Stimulated activated effector memory CD8-positive, alpha-beta T cell treated with anti-CD3 and anti-CD28 coated beads, Interleukin-12 subunit alpha, Interleukin-12 subunit beta, amount 100 ng/mL, for 72 hours (primary cell): ENCODE results near the gene SRRM3.
"Not testable (repeated sequence)": the region's sequence is repeated elsewhere in the genome, so short reads cannot be mapped to it uniquely, and the experiment has no call there.

Experiments used
- ATAC-seq: fragments of 150-1000 bp; cut with Tn5 transposase; 2 replicates; pipeline ENCODE4 v1.10.0; 2021
- DNase-seq, 2 donors: peaks; one replicate each; pipeline ENCODE4 v3.0.0; 2021 to 2022; ENCODE audit warnings: low spot score in 2 of 2
- H3K27ac Mint-ChIP-seq: one replicate; pipeline ENCODE4 v1.8.0; 2022; ENCODE audit warnings: mild to moderate bottlenecking, mixed read lengths
- H3K36me3 Mint-ChIP-seq: one replicate; pipeline ENCODE4 v1.8.0; 2022; ENCODE audit warnings: mild to moderate bottlenecking, mixed read lengths
- H3K4me1 Mint-ChIP-seq: one replicate; pipeline ENCODE4 v1.8.0; 2022; ENCODE audit warnings: mixed read lengths
- H3K4me3 Mint-ChIP-seq: one replicate; pipeline ENCODE4 v1.8.0; 2022; ENCODE audit warnings: mild to moderate bottlenecking, mixed read lengths
- H3K9me3 Mint-ChIP-seq: one replicate; pipeline ENCODE4 v1.8.0; 2022; ENCODE audit warnings: mixed read lengths

Gene SRRM3, protein sequence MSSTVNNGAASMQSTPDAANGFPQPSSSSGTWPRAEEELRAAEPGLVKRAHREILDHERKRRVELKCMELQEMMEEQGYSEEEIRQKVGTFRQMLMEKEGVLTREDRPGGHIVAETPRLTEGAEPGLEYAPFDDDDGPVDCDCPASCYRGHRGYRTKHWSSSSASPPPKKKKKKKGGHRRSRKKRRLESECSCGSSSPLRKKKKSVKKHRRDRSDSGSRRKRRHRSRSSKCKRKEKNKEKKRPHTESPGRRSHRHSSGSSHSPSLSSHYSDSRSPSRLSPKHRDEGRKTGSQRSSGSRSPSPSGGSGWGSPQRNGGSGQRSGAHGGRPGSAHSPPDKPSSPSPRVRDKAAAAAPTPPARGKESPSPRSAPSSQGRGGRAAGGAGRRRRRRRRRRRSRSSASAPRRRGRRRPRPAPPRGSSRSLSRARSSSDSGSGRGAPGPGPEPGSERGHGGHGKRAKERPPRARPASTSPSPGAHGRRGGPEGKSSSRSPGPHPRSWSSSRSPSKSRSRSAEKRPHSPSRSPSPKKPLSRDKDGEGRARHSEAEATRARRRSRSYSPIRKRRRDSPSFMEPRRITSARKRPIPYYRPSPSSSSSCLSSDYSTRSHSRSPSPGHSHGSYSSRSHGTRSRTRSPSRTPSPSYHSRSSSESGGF

DNA sequence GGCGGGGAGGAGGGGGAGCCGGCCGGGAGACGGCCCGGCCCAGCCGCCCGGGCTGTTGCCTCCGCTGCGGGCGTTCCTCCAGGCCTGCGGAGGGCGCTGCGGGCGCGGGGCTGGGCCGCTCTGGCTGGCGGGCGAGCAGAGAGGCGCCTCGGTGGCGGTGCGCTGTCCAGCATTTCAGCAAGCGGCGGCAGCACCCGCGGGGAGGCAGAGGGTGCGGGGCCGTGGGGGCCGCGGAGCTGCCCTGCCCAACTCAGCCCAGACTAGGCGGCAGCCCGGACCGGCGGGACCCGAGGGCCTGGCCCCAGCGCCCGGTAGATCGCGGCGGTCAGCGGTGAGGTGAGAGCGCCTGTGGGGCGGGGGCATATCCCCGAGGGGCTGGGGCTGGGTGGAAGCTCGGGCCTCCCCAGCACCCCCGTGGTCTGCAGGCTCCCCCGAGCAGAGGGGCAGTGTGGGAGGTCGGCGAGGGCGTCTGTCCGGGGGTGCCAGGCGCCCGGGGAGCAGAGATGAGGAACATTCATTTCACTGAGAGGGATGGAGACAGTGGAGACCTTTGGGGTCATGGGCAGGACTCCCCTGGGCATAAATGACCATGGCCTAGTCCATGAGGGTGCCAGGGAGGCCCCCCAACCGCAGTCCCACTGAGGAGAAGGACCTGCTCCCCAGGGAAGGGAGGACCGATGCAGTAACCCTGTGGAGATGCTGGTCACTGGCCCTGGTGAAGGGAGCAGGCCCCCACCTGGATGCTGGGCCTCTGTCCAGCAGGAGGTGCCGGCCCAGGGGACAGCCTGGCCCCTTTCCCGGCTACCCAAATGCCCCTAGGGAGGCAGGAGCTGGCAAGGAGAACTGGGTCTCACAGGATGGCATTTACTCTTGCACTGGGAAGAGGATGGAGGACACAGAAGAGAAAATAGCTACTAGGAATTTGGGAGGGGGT lies at the start of gene SRRM3:
Gene SRRM3 (plus strand): TSS at position 165 of the 934 bp plus-strand sequence. CDS start 33,171 bp downstream, outside the sequence.
- Mint-ChIP-seq H3K4me3 (no peak within 1 kb of the TSS), H3K27ac (no peak within 1 kb of the TSS), H3K9me3 (no peaks in the 10 kb centered on the region), H3K36me3 (no peaks in the 10 kb centered on the region), H3K4me1 (no peaks in the 10 kb centered on the region)
- ATAC-seq (peak; percentile 87), DNase-seq (peak; percentile 91 to 94)

DNA sequence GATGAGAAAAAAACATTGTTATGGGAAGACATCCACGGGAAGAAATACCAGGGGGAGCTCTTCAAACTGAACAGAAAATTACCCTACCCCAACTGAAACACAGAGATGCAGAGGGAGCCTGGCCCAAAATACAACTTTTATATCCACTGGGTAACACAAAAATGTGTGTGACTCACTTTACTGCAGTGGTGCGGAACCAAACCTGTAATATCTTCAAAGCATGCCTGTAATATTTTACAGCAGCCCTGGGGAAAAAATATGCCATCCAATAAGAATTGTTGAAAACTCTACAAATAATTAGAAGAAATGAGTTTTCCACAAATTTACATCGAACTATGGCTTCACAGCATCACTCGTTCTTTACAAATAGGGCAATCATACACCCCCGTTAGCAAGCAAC lies 49.8 kb upstream of the SRRM3 start:
- no peaks in the 10 kb centered on the region for H3K9me3 Mint-ChIP-seq
- no peak for ATAC-seq
- no peak for DNase-seq
- peaks cover 7% of the 10 kb centered on the region for H3K4me1 Mint-ChIP-seq
- H3K36me3 Mint-ChIP-seq: no peaks in the 10 kb centered on the region
- H3K4me3 Mint-ChIP-seq: no peak overlapping the region
- H3K27ac Mint-ChIP-seq: no peak overlapping the region

DNA sequence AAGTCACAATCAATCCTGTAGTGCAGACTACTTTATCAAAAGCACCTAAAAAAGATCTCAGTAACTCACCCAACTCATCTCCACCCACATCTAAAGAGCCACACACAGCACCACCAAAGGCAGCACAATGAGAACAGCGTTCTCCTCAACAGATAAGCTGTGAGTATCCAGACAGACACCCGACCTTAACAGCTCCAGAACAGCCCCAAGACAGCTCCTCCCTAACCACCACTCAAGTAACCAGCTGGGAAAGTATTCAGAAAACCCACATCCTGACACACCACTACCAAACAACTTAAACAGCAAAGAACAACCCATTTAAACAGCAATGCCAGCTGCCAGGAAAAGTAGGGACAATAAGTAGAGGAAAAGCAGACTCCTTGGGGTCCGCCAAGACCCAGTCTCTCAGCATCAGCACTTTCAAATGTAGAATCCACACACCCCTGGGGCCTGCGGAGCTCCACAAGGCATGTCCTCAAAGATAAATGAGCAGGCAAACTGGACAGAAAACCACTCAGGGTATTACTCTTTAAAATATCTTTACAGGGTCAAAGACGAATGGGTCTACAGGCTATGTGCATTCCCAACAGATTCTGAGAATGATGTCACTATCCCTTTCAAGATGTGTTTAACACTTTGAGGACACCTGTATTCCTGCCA lies 48.0 kb upstream of the SRRM3 start:
- not testable (repeated sequence) for ATAC-seq, H3K9me3 Mint-ChIP-seq, DNase-seq, H3K4me3 Mint-ChIP-seq, H3K27ac Mint-ChIP-seq, H3K36me3 Mint-ChIP-seq, H3K4me1 Mint-ChIP-seq

DNA sequence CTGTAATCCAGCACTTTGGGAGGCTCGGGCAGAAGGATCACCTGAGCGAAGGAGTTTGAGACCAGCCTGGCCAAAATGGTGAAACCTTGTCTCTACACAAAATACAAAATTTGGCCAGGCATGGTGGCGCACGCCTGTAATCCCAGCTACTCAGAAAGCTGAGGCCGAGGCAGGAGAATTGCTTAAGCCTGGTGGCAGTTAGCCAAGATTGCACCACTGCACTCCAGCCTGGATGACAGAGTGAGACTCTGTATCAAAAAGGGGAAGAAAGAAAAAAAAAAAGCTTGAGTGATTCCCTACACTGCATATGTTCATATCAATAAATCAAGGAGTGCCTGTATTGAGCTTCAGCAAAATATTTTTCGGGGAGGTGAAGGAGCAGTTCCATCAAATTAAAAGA lies 45.8 kb upstream of the SRRM3 start:
- ATAC-seq (no peak), DNase-seq (no peak)
- H3K4me1 Mint-ChIP-seq: peaks cover 7% of the 10 kb centered on the region
- H3K27ac Mint-ChIP-seq: no peak overlapping the region
- H3K36me3 Mint-ChIP-seq: no peaks in the 10 kb centered on the region
- H3K9me3 Mint-ChIP-seq: no peaks in the 10 kb centered on the region
- H3K4me3 Mint-ChIP-seq: no peak overlapping the region

DNA sequence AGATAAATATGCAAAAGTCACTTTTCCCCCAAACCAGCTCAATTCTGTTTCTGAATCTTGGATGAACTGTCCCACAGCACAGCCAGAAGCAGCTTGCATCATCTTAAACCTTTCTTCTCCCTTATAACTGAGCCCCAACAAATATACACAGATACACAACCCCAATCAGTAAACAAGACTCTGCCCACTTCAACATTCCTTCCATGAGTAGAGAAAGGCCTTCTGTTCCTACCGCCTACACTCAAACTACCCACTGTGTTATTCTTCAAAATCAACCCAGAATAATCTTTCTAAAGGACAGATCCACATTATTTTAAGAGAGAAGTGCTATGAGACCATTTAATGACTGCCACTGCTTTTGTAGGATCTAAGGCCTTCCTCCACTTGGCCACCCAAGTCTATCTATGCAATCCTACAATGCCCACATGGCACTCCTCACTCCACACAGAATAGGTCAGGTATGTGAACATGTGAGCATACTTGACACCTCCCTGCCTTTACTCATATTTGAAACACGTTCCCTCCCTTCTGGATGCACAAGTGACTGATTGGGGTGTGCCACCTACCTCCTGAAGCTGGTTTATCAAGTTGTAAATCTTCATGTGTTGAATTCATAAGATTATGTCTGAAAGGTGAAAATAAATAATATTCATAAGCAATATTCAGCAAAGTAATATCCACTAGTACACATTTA lies 44.6 kb upstream of the SRRM3 start:
- not testable (repeated sequence) for ATAC-seq, DNase-seq, H3K36me3 Mint-ChIP-seq, H3K4me1 Mint-ChIP-seq, H3K9me3 Mint-ChIP-seq, H3K4me3 Mint-ChIP-seq, H3K27ac Mint-ChIP-seq

DNA sequence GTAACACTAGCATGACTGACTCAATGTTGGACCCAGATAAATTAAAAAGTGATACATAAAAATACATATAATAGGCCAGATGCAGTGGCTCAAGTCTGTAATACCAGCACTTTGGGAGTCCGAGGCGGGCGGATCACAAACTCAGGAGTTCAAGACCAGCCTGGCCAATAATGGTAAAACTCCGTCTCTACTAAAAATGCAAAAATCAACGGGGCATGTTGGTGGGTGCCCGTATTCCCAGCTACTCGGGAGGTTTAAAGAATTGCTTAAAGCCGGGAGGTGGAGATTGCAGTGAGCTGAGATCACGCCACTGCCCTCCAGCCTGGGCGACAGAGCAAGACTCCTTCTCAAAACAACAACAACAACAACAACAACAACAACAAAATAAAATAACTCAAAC lies 43.3 kb upstream of the SRRM3 start:
- not testable (repeated sequence) for H3K9me3 Mint-ChIP-seq, ATAC-seq, H3K4me1 Mint-ChIP-seq, H3K4me3 Mint-ChIP-seq, H3K27ac Mint-ChIP-seq, H3K36me3 Mint-ChIP-seq, DNase-seq

DNA sequence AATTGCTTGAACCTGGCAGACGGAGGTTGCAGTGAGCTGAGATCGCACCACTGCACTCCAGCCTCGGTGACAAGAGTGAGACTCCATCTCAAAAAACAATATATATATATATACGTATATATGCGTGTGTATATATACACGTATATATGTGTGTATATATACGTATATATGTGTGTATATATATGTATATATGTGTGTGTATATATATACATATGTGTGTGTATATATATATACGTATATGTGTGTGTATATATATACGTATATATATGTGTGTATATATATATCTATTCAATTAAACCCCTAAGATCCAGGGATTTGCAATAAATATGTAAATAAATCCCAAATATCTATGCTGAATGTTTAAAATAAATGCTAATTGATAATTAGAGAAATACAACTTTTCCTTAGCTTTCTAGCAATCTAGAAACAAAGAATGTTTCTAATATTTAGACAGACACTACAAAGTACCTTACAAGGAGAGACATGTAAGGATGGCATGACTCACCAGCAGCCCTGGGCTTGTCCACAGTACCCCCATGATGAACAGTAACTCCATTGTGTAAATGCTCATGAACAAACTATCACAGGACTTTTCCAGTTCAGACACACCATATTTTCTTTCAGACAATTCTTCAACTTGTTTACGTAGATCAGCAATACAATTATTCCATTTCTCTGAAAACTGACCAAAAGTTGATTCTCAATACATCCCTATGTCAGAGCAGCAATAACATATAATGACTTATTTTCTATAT lies 39.1 kb upstream of the SRRM3 start:
- H3K9me3 Mint-ChIP-seq, DNase-seq, ATAC-seq, H3K36me3 Mint-ChIP-seq, H3K4me1 Mint-ChIP-seq, H3K27ac Mint-ChIP-seq, H3K4me3 Mint-ChIP-seq: not testable (repeated sequence)

DNA sequence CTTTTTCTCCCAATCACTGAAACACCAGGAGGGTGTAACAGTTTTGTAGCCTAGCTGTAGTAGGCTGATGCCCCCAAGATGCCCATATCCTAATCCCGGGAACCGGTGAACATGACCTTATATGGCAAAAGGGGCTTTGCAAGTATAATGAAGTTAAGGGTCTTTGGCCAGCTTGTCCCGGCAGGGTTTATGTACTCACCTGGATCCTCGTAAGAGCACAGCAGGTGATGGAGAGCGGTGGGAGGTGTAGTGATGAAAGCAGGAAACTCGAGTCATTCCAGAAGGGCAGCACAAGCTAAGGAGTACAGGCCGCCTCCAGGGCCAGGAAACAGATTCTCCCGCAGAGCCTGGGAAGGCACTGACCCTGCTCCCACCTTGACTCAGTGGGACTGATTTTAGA lies 37.9 kb upstream of the SRRM3 start:
- not testable (repeated sequence) for DNase-seq, H3K9me3 Mint-ChIP-seq, H3K27ac Mint-ChIP-seq, H3K4me3 Mint-ChIP-seq, H3K36me3 Mint-ChIP-seq, H3K4me1 Mint-ChIP-seq, ATAC-seq

DNA sequence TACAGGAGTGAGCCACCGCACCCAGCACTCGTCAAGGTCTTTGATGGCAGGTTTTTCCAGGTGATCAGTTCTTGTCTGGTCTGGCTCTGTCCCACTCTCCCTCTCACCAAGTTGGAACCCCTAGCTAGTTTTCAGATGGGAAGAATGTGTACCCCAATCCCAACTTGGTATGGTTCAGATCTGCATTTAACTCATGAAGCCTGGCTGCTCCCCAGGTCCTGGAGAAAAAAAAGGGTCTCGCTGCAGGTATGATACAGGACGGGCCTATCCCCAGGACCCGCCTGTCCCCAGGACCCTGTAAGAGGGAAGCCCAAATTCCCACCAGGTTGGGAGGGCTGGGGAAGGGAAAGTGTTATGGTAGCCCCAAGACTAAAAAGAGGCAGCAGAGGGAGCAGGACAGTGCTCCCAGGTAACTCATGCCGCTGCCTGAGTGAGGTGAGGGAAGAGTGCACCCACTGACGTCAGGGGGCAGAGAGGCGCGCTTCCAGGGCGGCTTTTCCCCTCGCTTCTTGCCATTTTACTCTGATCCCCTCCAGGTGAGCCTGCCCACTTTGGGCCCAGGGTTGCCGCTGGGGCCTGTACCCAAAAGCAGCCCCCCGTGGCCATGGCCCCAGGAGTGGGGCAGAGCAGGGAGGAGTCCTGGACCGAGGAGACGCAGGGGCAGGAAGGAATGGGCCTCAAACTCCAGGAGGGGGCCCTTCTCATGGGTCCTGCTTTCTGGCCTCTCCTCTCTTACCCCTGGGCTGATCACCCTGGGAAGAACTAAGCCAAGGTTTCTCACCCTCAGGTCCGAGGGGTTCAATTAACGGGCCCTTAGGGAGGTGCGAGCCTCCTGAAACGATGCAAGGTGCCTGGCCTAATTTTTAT lies 36.4 kb upstream of the SRRM3 start:
- no peak for DNase-seq
- Mint-ChIP-seq H3K4me3 (no peak overlapping the region), H3K4me1 (no peaks in the 10 kb centered on the region), H3K27ac (no peak overlapping the region), H3K36me3 (peaks cover 6% of the 10 kb centered on the region), H3K9me3 (no peaks in the 10 kb centered on the region)
- ATAC-seq: no peak

DNA sequence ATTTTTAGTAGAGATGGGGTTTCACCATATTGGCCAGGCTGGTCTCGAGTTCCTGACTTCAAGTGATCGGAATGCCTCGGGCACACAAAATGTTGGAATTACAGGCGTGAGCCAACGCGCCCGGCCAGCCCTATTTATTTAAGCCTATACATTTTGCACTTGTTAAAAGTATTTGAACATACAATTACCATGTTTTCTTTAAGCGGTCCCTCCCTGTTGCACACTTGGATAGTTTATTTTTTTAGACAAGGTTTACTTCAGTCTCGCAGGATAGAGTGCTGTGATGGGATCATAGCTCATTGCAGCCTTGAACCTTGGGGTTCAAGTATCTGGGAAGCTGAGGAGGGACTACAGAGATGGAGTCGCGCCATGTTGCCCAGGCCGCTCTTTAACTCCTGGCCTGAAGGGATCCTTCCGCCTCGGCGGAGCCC lies 35.7 kb upstream of the SRRM3 start:
- Mint-ChIP-seq H3K27ac (peak overlapping the region; percentile 76), H3K4me1 (no peaks in the 10 kb centered on the region), H3K9me3 (no peaks in the 10 kb centered on the region), H3K4me3 (peak overlapping the region; percentile 72), H3K36me3 (peaks cover 6% of the 10 kb centered on the region)
- DNase-seq (no peak), ATAC-seq (no peak)

DNA sequence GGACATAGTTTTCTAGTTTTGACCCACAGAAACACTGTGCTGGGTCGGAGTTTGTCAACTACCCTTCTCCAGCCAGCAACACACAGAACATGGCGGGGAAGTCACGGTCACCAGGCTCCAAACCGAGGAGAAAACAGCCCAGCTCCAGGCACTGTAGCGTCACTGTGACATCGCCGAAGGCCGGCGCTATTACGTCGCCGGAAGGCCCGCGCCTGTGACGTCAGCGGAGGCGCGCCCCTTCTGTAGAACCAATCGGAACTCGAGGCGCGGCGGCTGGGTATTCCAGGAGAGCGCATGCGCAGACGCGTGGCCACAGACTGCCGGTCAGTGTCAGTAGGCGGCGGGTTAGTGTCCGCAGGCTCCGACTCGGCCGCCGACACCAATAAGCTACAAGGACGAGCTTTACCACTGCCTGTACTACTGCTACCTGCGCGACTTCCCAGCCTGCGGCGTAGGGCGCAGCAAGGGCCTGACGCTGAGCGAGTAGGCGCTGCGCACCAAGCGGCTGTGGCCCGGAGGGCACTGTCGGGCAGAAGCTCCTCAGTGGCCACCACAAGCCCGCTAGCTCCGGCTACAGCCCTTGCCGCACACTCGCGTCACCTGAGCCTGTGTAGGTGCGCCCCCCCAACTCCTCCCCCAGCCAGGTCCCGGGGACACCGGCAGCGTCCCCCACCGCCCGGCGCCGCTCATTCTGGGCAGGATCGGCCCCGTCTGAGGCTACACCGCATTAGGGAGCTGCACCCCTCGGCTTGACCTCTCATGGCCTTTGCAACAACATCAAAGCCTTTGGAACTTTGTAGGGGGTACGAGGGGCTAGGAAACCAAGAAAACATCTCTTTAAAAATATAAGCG lies 35.1 kb upstream of the SRRM3 start:
- Mint-ChIP-seq H3K36me3 (peaks cover 6% of the 10 kb centered on the region), H3K27ac (peak overlapping the region; percentile 76), H3K4me3 (peak overlapping the region; percentile 72), H3K4me1 (no peaks in the 10 kb centered on the region), H3K9me3 (no peaks in the 10 kb centered on the region)
- peak; percentile 97 for ATAC-seq
- DNase-seq: peak; percentile 94 to 97

DNA sequence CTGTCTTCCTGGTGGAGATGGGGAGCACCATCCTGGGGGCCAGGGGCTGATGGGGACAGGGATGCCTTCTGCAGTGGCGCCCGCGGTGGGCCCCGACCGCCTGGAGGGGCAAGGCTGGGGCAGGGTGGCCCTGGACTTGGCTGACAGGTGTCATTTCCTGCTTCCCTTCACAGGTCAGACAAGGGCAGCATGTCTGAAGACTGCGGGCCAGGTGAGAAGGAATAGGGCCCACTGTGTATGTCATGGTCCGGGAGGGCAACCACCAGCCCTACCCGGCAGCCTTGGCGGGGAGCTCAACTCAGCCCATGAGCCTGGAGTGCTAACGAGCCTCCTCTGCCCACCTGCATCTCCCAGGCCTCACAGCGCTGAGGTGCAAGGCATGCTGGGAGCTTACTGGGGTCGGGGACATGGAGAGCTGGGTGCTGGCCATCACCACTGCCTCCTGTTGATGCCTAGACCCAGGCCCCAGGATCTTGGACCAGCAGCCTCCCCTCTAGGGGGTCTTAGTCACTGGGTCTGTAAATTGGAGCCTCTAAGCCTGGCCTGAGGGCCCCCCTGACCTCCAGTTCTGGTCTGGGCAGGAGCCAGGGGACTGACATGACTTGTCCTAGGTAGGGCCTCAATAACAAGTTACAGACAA lies 28.0 kb upstream of the SRRM3 start:
- H3K36me3 Mint-ChIP-seq: no peaks in the 10 kb centered on the region
- H3K4me1 Mint-ChIP-seq: peaks cover 7% of the 10 kb centered on the region
- H3K4me3 Mint-ChIP-seq: no peak overlapping the region
- no peak overlapping the region for H3K27ac Mint-ChIP-seq
- ATAC-seq (no peak), DNase-seq (no peak)
- H3K9me3 Mint-ChIP-seq: no peaks in the 10 kb centered on the region
